H1 (cell line): Measurements from ENCODE around the gene RMDN2. TPM values are rescaled to one million over a fixed set of nuclear protein-coding genes. Genes with fewer than 3 reads are reported as not detected.

Source experiments
- BRCA1 ChIP-seq: IDR thresholded peaks from 2 replicates; pipeline ENCODE4 v1.6.1; 2012; ENCODE audit warnings: low read depth, low read length, improper control_type of control experiment
- KDM5A ChIP-seq: fragments of 200-600 bp; IDR thresholded peaks from 2 replicates; pipeline ENCODE4 v1.7.1; 2012; ENCODE audit warnings: mild to moderate bottlenecking, low read length, inconsistent platforms, mixed read lengths
- RFX5 ChIP-seq: IDR thresholded peaks from 2 replicates; pipeline ENCODE4 v1.6.1; 2011; ENCODE audit warnings: low read depth, low read length, improper control_type of control experiment, borderline replicate concordance
- RXRA ChIP-seq: IDR thresholded peaks from 2 replicates; pipeline ENCODE4 v1.6.1; 2011; ENCODE audit warnings: low read depth, mild to moderate bottlenecking, low read length, moderate library complexity; ENCODE audit not compliant: insufficient read depth
- SIX5 ChIP-seq: IDR thresholded peaks from 2 replicates; pipeline ENCODE4 v1.6.1; 2011; ENCODE audit warnings: mild to moderate bottlenecking, low read depth, low read length
- SP4 ChIP-seq: IDR thresholded peaks from 2 replicates; pipeline ENCODE4 v1.6.1; 2012; ENCODE audit warnings: low read length, inconsistent platforms
- polyA plus RNA-seq, 7 experiments: library from polyadenylated mRNA; depleted of rRNA in 3 of 7; stranded (reverse) in 5 of 7; unstranded in 2 of 7; fragments of >200 nt in 5 of 7; fragments of 200-250 nt in 2 of 7; gene quantifications; 1 replicate in 5 of 7; 2 replicates in 1 of 7; 4 replicates in 1 of 7; pipeline versions ENCODE4 v1.2.1 to v1.2.3, GENCODE V29; 2011 to 2013; ENCODE audit warnings: missing spikeins in 2 of 7, mixed read lengths in 2 of 7
- total RNA-seq: library from RNA; stranded (reverse); fragmentation: NEBNext Ultra II Directional; extraction: Animal tissue kit (Norgen Biotek cat#: 25700); gene quantifications from 2 replicates; pipeline ENCODE4 v1.2.1, GENCODE V29; 2021

Gene RMDN2
- total and polyA plus RNA-seq, 2 of the 8 experiments (the other 6 are each of a cell fraction or from before 2014, with no cell fraction given) = 0.53 to 3.0 TPM

- TF ChIP-seq RXRA (no peak), KDM5A (no peak), RFX5 (no peak), SP4 (no peak), SIX5 (no peak), BRCA1 (no peak)
These were observed 49.6 kb upstream of the RMDN2 start (continued) for GRCh38 chr2:37875403-37875906.
